Trophoblast cell (in vitro differentiated cells and primary cell): ENCODE data around the gene TREML4.

ENCODE experiments used
- DNase-seq, 2 donors: peaks; one replicate each; pipeline ENCODE4 v3.0.0-alpha.2; 2016
- H2AFZ ChIP-seq: 2 replicates; pipeline ENCODE4 v1.6.1; 2013; ENCODE audit warnings: low read length, moderate library complexity, mild to moderate bottlenecking; ENCODE audit not compliant: insufficient read depth, poor library complexity
- H2AK5ac ChIP-seq: 2 replicates; pipeline ENCODE4 v1.6.1; 2013; ENCODE audit warnings: mild to moderate bottlenecking, low read length
- H2BK120ac ChIP-seq: 2 replicates; pipeline ENCODE4 v1.6.1; 2013; ENCODE audit warnings: low read length, mild to moderate bottlenecking, moderate library complexity; ENCODE audit not compliant: insufficient read depth, poor library complexity
- H2BK12ac ChIP-seq: 2 replicates; pipeline ENCODE4 v1.6.1; 2013; ENCODE audit warnings: mild to moderate bottlenecking, low read length, moderate library complexity
- H2BK5ac ChIP-seq: 2 replicates; pipeline ENCODE4 v1.6.1; 2013; ENCODE audit warnings: low read length, low read depth, moderate library complexity, mild to moderate bottlenecking; ENCODE audit not compliant: poor library complexity
- H3K14ac ChIP-seq: 2 replicates; pipeline ENCODE4 v1.6.1; 2013; ENCODE audit warnings: mild to moderate bottlenecking, low read length
- H3K18ac ChIP-seq: 2 replicates; pipeline ENCODE4 v1.6.1; 2013; ENCODE audit warnings: mild to moderate bottlenecking, low read length
- H3K23ac ChIP-seq: 2 replicates; pipeline ENCODE4 v1.6.1; 2013; ENCODE audit warnings: low read length
- H3K27ac ChIP-seq: 2 replicates; pipeline ENCODE4 v1.5.1; 2013; ENCODE audit warnings: low read depth, mild to moderate bottlenecking, inconsistent platforms, low read length, moderate library complexity
- H3K27me3 ChIP-seq: 2 replicates; pipeline ENCODE4 v1.6.1; 2013; ENCODE audit warnings: inconsistent platforms, mild to moderate bottlenecking, low read length, moderate library complexity; ENCODE audit not compliant: insufficient read depth
- H3K36me3 ChIP-seq, 2 experiments: 1 replicate in 1 of 2; 2 replicates in 1 of 2; pipeline ENCODE4 v1.6.1; 2013; ENCODE audit warnings: low read length in 2 of 2, mild to moderate bottlenecking in 2 of 2, moderate library complexity in 1 of 2; ENCODE audit not compliant: insufficient read depth in 2 of 2, control insufficient read depth in 1 of 2
- H3K4ac ChIP-seq: 2 replicates; pipeline ENCODE4 v1.6.1; 2013; ENCODE audit warnings: low read depth, mild to moderate bottlenecking, low read length, moderate library complexity
- H3K4me1 ChIP-seq, 2 experiments: 1 replicate in 1 of 2; 2 replicates in 1 of 2; pipeline ENCODE4 v1.6.1; 2013; ENCODE audit warnings: low read length in 2 of 2, mild to moderate bottlenecking in 2 of 2, moderate library complexity in 1 of 2; ENCODE audit not compliant: insufficient read depth in 2 of 2, control insufficient read depth in 1 of 2
- H3K4me2 ChIP-seq: 2 replicates; pipeline ENCODE4 v1.6.1; 2013; ENCODE audit warnings: inconsistent platforms, mild to moderate bottlenecking, low read length, moderate library complexity
- H3K4me3 ChIP-seq: 2 replicates; pipeline ENCODE4 v1.5.1; 2013; ENCODE audit warnings: mild to moderate bottlenecking, low read depth, low read length, inconsistent platforms
- H3K79me1 ChIP-seq: one replicate; pipeline ENCODE4 v1.6.1; 2013; ENCODE audit warnings: low read length
- H3K79me2 ChIP-seq: 2 replicates; pipeline ENCODE4 v1.6.1; 2013; ENCODE audit warnings: low read length, mild to moderate bottlenecking; ENCODE audit not compliant: control insufficient read depth, insufficient read depth, poor library complexity
- H3K9ac ChIP-seq: 2 replicates; pipeline ENCODE4 v1.6.1; 2013; ENCODE audit warnings: mild to moderate bottlenecking, low read length
- H3K9me3 ChIP-seq: 2 replicates; pipeline ENCODE4 v1.6.1; 2013; ENCODE audit warnings: low read depth, mild to moderate bottlenecking, control low read depth, inconsistent platforms, low read length; ENCODE audit not compliant: insufficient read depth
- H4K12ac ChIP-seq: 2 replicates; pipeline ENCODE4 v1.6.1; 2013; ENCODE audit warnings: low read depth, mild to moderate bottlenecking, low read length, moderate library complexity
- H4K8ac ChIP-seq: 2 replicates; pipeline ENCODE4 v1.6.1; 2013; ENCODE audit warnings: low read depth, mild to moderate bottlenecking, low read length, moderate library complexity
- H4K91ac ChIP-seq: one replicate; pipeline ENCODE4 v1.6.1; 2013; ENCODE audit warnings: low read depth, mild to moderate bottlenecking, low read length, moderate library complexity
- WGBS: extraction: QIAGEN DNeasy Blood & Tissue Kit; methylation state at CpG from one replicate; pipeline ENCODE4 v1.1.7; 2013; ENCODE audit warnings: missing lambda C conversion rate; ENCODE audit not compliant: insufficient read length, insufficient coverage; ENCODE audit errors: extremely low coverage; 5-methylcytosine and 5-hydroxymethylcytosine counted together

The TREML4 gene

DNA sequence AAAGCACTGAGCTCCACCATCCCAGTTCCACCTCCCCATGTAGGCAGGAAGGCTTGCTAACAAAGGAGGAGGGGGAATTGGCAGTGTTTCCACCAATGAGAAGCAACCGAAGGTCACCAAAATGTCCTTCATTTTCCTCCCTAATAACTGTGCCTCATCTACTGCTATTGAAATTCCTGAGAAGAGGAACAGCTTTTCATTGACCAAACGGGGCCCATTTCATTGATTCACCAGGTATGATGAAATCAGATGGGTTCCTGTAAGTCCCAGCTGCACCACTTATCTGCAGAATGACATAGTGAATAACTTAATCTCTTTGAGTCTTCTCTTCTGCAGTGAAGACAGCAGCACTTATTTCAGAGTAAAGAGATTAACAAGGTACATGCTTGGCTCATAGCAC, 41.0 kb downstream of the TREML4 start:
- Histone ChIP-seq H2BK5ac (no peak overlapping the region), H3K4me3 (no peak overlapping the region), H3K4me2 (no peak overlapping the region), H3K27ac (no peak overlapping the region), H3K4me1 (no peaks in the 10 kb centered on the region), H3K18ac (no peak overlapping the region), H2BK12ac (no peak overlapping the region), H4K91ac (no peak overlapping the region), H3K14ac (no peak overlapping the region), H2AK5ac (no peak overlapping the region), H3K27me3 (no peaks in the 10 kb centered on the region), H4K12ac (no peak overlapping the region), H3K79me2 (no peaks in the 10 kb centered on the region), H4K8ac (no peak overlapping the region), H3K4ac (no peak overlapping the region), H3K23ac (no peak overlapping the region), H3K9me3 (peaks cover 2% of the 10 kb centered on the region), H2AFZ (no peak overlapping the region), H3K36me3 (no peaks in the 10 kb centered on the region), H3K79me1 (no peaks in the 10 kb centered on the region), H2BK120ac (no peak overlapping the region), H3K9ac (no peak overlapping the region)
- WGBS, result no CpG with 5 or more reads among the region's 2 CpGs
- DNase-seq, result no peak

DNA sequence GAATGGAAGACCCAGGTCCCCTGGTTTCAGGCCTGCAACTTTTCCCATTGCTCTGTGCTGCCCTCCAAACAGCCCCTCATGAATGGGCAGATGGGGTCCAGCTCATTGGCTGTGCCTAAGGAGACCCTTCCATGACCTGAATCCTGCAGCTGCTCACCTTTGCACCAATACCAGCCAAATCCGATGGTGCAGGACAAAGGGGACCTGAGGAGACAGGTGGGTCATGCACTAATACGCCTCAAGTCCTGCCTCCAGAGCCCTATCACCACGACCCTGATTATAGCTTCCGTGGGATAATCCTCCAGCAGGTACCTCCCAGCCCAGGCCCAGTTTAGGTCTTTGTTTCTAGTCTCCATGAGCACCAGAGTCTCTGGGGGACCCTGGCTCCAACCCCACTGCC, 41.6 kb downstream of the TREML4 start:
- Histone ChIP-seq H3K9ac (no peak overlapping the region), H3K27me3 (no peaks in the 10 kb centered on the region), H4K91ac (no peak overlapping the region), H3K4me3 (no peak overlapping the region), H3K18ac (no peak overlapping the region), H3K79me1 (no peaks in the 10 kb centered on the region), H4K8ac (no peak overlapping the region), H2BK120ac (no peak overlapping the region), H3K4me2 (no peak overlapping the region), H2BK12ac (no peak overlapping the region), H3K4me1 (no peaks in the 10 kb centered on the region), H3K27ac (no peak overlapping the region), H3K36me3 (no peaks in the 10 kb centered on the region), H2BK5ac (no peak overlapping the region), H2AFZ (no peak overlapping the region), H4K12ac (no peak overlapping the region), H3K79me2 (no peaks in the 10 kb centered on the region), H3K4ac (no peak overlapping the region), H3K23ac (no peak overlapping the region), H3K9me3 (peaks cover 2% of the 10 kb centered on the region), H3K14ac (no peak overlapping the region), H2AK5ac (no peak overlapping the region)
- WGBS, result no CpG with 5 or more reads among the region's 4 CpGs
- no peak for DNase-seq

- no peak overlapping the region for H2BK120ac ChIP-seq
- no CpG with 5 or more reads among the region's 7 CpGs for WGBS
- H4K8ac ChIP-seq, result no peak overlapping the region
These were observed 43.8 kb downstream of the TREML4 start for GRCh38 chr6:41271901-41272395.

GRCh38 chr6:41272591-41273240, 44.6 kb downstream of the TREML4 start:
- Histone ChIP-seq H3K14ac (no peak overlapping the region), H3K79me2 (no peaks in the 10 kb centered on the region), H3K79me1 (no peaks in the 10 kb centered on the region), H3K18ac (no peak overlapping the region), H3K9me3 (peaks cover 2% of the 10 kb centered on the region), H3K36me3 (no peaks in the 10 kb centered on the region), H2AK5ac (no peak overlapping the region), H3K27ac (no peak overlapping the region), H3K4me1 (no peaks in the 10 kb centered on the region), H3K27me3 (no peaks in the 10 kb centered on the region), H2BK5ac (no peak overlapping the region), H3K4me2 (no peak overlapping the region), H3K4ac (no peak overlapping the region), H2BK120ac (no peak overlapping the region), H4K12ac (no peak overlapping the region), H3K9ac (no peak overlapping the region), H4K8ac (no peak overlapping the region), H4K91ac (no peak overlapping the region), H3K23ac (no peak overlapping the region), H2AFZ (no peak overlapping the region), H3K4me3 (no peak overlapping the region), H2BK12ac (no peak overlapping the region)
- DNase-seq, result no peak
- no CpG with 5 or more reads among the region's 5 CpGs for WGBS

More at GRCh38 chr6:41271901-41272395, 43.8 kb downstream of the TREML4 start:
- Histone ChIP-seq H3K27me3 (no peaks in the 10 kb centered on the region), H3K14ac (no peak overlapping the region), H2AFZ (no peak overlapping the region), H2BK5ac (no peak overlapping the region), H3K27ac (no peak overlapping the region), H3K79me1 (no peaks in the 10 kb centered on the region), H3K4me3 (no peak overlapping the region), H3K9me3 (peaks cover 2% of the 10 kb centered on the region), H3K18ac (no peak overlapping the region), H3K79me2 (no peaks in the 10 kb centered on the region), H3K23ac (no peak overlapping the region), H2AK5ac (no peak overlapping the region), H3K4ac (no peak overlapping the region), H3K9ac (no peak overlapping the region), H3K36me3 (no peaks in the 10 kb centered on the region), H4K12ac (no peak overlapping the region), H2BK12ac (no peak overlapping the region), H3K4me2 (no peak overlapping the region), H3K4me1 (no peaks in the 10 kb centered on the region), H4K91ac (no peak overlapping the region)
- DNase-seq, result peak in 1 of 2 donors; percentile 33
